NCI-H748 (cell line): Measurements from ENCODE around the gene TBX3.
A peak's percentile ranks its signal among the peaks of the same experiment; 100 is the strongest.

Experiments
- DNase-seq: peaks from one replicate; lab custom pipeline; 2025; ENCODE audit not compliant: unreplicated experiment; lab: John Stamatoyannopoulos, UW

TBX3 gene

DNA sequence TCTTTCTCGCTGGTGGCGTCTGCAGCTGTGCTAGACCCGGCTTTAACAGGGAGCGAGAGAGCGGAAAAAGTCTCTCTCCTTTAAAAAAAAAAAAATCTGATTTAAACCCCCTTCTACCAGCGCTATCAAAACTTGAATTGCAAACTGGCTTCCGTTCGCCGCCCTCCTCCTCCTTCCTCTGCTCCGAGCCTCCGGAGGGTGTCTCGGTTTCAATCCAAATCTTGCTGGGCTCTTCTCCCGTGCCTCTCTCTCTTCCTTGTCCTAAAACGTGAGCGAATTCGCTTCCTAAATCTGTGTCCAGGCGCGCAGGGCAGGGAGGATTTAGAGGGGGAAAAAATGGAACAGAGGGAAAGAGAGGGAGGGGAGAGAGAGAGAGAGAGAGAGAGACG lies 272 bp downstream of the TBX3 start:
- DNase-seq = no peak

DNA sequence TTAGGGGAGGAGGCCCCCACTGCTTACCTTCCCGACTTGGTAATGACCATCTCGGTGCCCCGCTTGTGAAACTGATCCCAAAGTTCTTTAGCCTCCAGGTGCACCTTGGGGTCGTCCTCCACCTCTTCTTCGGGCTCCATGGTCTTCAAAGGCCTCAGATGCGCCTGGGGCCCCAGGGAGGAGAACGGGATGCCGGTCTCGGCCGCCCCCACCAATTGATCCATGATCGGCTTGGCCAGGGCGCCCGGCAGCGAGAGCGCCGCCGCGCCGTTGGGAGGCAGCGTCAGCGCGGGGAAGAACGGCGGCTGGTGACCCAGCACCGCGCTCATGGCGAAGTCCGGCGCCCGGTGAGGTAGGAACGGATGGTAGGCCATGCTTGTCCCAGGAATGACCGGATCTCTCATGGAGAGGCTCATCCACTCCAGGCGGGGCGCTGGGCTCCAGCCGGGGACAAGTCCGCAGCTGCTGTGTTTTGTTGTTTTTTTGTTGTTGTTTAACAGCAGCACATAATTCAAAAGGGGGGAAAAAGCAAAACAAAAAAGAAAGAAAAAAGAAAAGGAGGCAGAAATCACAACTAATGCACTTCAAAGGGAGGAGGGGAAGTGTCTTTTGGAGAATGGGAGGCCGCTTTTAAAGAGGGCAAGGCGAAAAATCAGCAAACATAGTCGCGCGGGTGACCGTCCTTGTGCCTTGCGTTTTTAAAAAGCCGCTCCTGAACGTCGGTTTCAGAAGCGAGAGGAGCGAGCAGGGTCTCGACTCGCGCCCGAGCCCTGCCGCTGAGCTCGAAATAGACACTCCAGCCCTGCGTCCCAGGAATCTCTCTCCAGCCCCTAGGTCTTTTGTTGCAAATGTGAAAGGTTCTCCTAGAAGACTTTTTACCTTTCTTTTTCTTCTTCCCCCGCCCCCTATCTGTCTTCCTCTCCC lies 928 bp downstream of the TBX3 start:
- peak; percentile 74 for DNase-seq

DNA sequence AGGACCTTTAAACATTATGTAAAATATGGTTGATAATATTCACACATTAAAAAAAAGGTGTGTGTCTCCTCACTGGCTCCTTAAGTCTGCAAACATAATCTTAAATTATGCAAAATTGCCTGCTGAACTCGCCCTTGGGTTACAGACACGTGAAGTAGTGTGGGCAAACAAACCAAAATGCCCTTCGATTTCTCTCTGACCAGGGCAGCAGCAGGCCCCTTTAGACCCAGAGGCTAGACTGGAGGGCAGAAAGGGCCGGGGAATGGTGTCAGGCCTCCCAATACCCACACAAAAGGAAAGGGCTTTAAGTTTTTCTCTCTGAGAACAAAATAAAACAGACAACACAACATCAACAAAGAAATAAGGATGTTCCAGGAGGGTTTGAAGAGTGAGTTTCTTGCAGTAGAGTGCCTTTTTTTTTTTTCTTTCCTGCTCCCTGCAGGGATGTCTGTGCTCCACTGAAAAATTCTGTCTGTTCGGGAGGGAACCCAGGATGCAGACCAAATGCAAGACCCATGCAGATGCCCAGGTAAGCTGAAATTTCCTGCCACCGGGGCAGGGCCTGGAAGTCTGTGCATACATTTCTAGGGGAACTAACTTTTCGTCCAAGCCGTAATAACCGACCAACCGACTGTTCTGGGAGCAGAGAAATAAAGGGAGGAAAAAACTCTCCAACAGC lies 1.7 kb downstream of the TBX3 start:
- peak; percentile 37 for DNase-seq

DNA sequence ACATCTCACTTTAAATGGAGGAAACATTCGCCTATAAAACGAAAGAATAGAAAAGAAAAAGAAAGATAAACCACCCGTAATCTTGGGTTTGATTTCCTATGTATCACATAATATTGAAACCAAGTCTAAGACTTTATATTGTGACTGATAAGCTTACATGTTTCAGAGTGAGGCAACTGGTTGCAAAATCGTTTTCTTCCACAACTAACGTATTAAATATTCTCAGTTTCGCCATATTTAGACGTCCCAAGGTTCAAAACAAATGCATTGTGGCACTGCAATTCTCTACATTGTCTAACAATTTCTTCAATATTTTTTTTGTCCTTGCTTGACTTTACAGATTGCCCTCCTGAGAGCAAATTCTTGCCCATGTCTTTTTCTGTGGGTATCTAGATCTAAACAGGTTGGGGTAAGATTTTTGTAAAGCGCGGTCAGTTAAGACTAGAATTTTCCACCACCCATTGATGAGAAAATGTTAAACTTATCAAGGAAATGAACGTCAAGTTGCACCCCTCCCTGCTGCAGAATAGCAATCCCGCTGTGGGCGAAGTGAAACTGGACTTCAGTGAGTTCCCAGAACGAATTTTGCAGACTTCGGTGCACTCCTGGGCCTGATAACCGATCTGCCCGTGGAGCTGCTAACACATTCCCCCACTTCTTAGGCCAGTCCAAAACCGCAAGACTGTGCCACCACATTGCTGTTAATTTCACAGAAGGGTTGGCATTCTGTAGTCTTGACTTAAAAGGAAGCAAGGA lies 2.7 kb downstream of the TBX3 start:
- DNase-seq = no peak

DNA sequence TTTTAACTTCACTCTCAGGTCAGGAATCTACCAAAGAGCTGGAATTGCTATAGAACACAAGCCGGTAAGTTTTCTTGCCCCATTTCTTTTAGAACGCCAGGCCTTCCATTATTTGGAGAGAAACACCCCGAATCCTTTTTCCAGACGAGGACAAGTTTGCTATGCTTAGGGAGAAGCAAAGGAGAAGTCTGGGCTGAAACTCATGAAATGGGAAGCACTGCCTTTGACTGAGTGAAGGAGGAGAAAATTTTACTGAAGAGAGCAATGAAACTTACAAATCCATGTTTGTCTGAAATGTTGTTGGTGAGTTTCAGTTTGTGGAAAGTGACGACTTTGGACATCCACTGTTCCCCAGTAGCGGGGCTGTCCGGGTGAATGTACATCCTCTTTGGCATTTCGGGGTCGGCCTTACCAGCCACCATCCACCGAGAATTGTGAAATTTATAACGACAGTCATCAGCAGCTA lies 3.3 kb downstream of the TBX3 start:
- no peak for DNase-seq

DNA sequence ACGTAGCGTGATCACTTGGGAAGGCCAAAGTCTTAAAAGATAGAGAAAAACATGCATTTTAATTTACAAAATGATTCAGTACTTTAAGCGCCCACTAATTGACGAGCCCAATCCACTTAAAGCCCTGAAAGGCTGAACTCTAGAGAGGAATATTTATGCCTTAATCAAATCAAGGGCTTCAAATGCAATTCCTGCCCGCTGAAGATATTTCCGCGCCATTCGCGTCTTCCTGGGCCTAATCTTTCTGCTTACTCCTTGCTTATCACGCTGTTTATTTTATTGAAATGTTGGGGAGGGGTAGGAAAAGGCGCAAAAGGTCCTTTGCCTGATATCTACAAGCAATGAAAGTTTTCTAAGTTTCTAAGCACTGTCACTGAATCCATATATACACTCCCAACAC lies 4.0 kb downstream of the TBX3 start:
- no peak for DNase-seq

DNA sequence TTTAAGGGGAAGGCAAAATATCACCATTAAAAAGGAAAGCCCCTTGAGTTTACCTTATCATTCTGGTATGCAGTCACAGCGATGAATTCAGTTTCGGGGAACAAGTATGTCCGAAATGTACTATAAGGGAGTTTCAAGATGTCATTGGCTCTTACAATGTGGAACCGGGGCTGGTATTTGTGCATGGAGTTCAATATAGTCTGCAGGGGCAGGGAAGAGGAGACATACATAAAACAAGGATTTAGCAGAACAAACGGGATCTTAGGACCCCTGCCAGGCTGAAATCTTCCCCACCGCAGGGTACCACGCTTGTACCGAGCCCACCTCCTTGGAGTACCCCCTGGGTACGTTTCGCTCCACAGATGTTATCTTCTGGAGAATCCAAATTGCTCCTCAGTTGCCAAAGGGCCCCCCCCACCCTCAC lies 4.5 kb downstream of the TBX3 start:
- no peak for DNase-seq

DNA sequence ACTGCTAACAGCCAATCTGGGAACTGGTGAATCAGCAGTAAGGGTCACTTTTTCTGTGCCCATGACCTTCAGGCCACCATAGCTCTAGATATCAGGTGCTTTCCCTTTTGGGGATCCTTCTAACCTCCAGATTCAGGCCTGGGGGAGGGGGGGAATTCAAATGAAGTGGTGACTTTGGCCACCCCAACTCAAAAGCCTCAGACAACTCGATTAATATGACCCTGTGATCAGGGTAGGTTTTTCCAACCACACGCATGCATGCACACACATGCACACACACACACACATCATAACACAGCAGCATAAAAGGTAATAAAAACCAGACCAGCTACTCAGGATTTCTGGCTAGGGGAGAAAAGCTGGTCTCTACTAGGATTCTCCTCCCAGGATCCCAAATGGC lies 5.3 kb downstream of the TBX3 start:
- no peak for DNase-seq

DNA sequence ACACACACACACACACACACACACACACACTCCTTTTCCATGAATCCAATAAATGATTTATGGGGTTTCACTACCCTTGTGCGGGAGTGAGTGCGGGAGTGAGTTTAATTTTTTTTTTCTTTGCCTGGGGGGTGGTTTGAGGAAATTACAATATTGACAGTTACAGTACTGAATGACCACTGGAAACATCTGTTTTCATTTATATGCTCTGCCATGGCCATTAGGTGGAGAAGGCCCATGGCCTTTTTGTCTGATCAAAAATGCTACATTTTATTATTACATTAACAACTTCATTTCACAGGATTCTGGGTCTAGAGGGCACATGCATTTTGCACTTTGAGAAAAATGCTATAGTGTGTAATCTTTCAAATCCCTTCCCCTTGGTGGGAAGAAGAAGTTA lies 5.9 kb downstream of the TBX3 start:
- DNase-seq = no peak

DNA sequence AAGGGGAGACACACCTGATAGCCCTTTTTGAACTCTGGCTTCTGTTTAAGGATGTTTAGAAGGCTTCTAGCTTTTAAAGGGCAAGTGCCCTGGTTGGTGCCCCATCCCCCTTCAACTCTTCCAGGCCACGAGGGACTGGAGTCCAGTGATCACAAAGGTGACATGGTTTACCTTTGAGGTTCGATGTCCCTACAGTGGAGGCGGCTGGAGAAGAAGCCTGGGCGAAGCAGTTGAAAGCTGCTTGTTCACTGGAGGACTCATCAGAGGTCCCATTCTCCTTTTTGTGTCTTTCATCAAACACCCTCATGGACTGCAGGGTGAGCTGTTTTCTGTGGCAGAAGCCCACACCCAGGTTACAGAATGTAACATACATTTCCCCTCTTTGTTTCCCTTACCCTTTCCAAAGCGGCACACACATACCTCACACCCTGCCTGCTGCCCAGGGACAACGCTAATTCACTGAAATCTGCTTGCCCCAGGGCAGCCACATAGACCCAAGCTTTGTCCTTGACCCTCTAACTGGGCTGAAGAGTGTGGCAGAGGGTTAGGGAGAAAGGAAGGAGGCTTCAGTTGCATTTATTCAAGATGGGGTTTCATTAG lies 7.7 kb downstream of the TBX3 start:
- DNase-seq = no peak

DNA sequence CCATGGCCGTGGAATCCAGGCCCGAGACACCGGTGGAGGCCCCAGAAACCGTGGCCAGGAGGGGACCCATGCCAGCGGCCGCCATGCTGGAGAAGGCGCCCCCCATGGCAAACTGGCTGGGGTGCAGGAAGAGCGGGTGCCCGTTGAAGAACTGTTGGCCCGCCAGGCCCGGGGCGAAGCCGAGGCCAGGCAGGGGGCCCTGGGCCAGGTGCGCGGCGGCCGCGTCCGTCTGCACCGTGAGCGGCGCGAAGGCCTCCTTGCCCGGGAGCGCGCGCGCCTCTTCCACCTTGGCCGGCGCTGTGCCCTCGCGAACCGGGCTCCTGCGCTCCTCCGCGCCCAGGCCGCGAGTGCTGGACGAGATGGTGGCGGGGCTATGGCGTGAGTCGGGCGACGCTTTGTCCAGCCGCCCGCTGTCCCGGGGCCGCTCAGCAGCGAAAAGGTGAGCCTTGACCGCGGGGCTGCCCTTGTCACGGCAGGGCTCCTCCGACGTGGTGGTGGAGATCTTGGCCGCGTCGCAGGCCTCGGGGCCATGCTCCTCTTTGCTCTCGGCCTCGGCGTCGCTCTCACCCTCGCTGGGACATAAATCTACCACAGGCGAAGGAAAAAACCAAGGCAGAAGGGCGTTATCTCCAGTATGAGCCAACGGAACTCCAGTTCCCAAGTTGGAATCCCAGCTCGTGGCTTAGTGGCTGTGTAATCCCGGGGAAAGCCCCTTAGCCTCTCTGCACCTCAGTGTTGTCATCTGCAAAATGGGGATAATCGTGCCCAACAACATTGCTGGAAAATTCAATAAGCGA lies 9.5 kb downstream of the TBX3 start:
- no peak for DNase-seq

DNA sequence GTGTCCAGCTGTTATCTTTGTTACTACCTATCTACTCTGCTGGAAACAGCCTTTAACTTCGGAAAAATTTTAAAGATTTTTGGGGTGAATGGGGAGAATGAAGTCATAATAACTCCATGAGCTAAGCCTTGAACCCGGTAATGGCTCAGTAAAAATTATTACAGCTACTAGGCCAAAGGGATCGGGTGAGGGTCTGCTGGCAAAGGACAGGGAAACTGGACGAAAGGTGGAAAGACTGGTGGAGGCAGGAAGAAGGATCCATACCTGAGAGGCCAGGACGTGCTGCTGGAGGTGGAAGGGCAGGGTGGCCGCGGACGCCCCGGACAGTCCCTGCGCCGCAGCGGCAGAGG lies 10.1 kb downstream of the TBX3 start:
- DNase-seq = no peak

DNA sequence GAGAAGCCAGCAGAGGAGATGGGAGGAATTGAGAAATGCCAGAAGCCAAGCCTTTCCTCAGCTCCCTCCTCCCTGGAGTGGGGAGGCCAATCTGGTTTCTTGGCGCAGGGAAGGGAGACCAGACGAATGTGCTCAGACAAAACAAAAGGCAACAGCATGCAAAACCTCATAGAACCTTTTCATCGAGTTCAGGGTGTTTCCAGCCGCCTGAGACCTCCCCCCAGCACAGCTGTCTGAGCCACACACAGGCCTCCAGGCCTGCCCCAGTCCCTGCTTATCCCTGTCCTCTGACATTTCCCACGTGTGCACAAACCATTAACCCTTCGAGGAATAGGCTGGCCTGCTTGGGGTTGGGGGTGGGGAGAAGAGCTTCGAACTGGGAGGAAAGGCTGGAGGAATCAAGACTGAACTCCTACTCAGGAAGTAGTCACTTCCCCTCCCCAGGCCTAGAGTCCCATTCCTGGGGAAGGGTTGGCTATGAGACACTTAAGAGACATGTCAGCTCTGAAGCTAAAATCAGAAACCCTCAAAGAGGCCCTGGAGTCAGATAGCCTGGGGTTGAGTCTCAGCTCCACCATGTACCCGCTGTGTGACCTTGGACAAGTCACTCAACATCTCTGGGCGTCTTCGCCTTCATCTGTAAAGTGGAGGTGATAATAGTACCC lies 10.7 kb downstream of the TBX3 start:
- no peak for DNase-seq

DNA sequence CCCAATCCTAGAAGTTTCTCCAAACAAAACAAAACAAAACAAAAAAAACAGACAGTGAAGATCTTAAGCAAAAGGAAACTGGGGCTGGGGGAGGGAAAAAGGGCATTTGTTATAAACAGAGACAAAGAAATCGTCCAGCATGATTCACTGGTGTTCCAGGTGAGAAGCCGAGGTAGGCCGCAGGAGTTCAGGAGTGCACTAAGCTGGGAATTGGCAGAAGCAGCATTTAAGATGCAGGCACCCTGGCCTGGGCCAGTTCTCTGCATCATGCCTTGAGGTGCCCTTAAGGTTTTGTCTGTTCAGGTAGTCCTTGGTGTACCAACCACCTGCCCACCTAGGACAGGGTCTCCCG lies 11.2 kb downstream of the TBX3 start:
- DNase-seq = no peak

DNA sequence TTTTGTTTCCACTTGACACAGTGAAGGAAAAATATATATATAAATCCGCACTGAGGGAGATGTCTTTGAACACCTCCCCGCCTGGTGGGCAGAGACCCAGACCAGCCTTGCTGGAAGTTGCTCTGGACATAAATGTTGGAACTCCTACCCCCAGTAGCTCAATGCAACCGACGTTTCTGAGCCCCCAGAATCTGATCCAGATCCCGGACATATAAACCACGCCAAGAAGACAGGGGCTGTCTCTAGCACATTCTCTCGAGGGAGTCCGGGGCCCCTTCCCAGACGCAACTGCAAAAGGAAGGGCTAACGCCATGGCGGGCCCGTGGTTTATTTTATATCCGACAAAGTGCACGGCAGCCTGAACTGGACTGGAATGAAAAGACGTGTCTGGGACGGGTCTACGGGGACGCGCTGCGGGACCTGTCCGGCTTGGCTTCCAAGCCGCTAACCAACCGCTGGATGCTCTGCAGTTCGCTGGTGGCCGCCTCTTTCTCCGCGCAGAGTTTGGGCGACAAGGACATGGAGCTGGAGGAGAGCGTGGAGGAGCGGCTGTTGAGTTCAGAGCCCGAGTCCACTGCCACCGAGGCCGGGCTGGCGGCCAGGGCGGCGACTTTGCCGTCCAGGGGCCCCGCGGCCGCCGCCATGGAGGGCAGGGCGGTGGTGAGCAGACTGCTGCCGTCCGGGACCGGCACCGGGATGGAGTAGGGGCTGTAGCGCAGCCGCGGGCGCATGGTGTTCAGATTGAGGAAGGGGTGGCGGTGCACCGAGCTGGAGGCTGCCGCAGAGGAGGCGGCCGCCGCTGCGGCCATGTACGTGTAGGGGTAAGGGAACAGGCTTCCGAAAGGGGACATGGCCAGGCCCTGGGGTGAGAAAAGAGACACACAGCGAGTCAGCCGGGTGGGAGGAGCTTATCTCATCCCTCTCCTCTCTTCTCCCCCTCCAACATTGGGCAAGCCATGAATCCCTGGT lies 12.2 kb downstream of the TBX3 start:
- DNase-seq = no peak

DNA sequence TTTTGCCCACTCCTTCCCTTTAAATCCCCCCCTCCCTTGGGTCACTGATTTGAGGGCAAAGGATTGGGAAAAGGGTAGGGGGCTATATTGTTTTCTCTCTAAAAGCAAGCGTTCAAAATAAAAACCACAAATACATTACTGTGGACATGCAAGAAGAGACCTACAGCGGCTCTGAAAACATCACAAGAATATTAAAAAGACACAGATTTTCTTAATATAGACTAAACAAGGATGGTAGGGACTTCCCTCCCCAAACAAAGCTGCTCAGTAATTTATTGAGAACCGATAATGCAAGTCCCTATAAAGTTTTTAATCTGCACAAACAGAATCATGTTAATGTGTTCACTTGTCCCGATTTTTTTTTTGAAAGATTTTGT lies 12.9 kb downstream of the TBX3 start:
- no peak for DNase-seq

DNA sequence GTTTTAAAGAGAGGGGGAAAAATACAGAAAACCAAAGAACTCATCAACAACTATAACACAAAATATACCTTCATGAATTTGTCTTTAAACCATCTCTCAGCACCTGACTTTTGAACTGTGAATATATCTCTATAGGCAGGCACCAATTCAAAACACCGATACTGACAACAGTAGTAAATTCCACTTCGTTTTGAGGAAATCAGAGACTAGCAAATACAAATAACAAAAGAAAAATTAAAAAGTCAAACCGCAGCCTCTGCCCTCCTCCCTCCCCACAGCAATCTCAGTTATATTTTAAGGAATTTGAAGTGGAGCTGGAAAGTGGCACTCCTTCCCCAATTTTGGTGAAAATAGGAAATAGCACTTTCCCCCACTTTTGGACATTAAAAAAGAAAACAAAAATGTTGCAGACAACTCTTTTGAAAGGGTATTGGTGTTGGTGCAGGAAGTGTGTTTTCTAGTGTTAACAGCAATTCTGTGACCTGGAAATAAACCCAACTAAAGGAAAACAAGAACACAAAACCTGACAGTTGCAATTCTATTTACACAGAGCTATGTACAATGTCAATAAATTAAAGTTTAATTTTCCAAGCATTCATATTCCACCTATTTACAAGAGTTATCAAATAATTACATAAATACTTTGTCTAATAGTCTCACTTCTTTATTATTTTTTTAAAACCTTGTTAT lies 13.5 kb downstream of the TBX3 start:
- no peak for DNase-seq
